K562 (cell line): ENCODE measurements around the gene RAD51AP2. TPM values are rescaled to one million over a fixed set of nuclear protein-coding genes. Genes with fewer than 3 reads are reported as not detected.

Experiments used
- ATAC-seq: fragments of 200-7000 bp; cut with Tn5 transposase; 3 replicates; pipeline ENCODE4 v1.9.1; 2020; ENCODE audit warnings: moderate library complexity
- BruUV-seq: library from RNA; stranded (reverse); fragments of 400-500 nt; replicated peaks from 2 replicates; lab custom pipeline; 2021; lab: Mats Ljungman, UMichigan
- CTCF ChIA-PET: fragments of 300-600 bp; formaldehyde crosslinking; extraction: SDS; loops from one replicate; lab custom pipeline; 2021; ENCODE audit warnings: low intra/inter-chr PET ratio; lab: Yijun Ruan, JAX
- POLR2A ChIA-PET: fragments of 300-600, 350-650 bp; sonication (Branson Sonifier 250); formaldehyde crosslinking; extraction: SDS; loops from one replicate; lab custom pipeline; 2021; ENCODE audit warnings: antibody characterized with exemption, inconsistent platforms; lab: Yijun Ruan, JAX
- DNase-seq, 4 experiments: peaks; one replicate each; pipeline versions ENCODE4 v3.0.0 to v3.0.0-alpha.2; 2011 to 2018; ENCODE audit warnings: low spot score in 3 of 4, mixed read lengths in 3 of 4; ENCODE audit errors: extremely low read depth in 1 of 4
- FAIRE-seq: peaks from 2 replicates; lab custom pipeline; 2011; peaks lifted over from hg19 to GRCh38; lab: Jason Lieb, UNC
- H2AFZ ChIP-seq: 2 replicates; pipeline ENCODE4 v1.6.0; 2011; ENCODE audit warnings: low read depth, low read length, control low read depth, inconsistent platforms
- H3K27ac ChIP-seq: fragments of 200-600 bp; 3 replicates; pipeline ENCODE4 v1.8.0; 2011; ENCODE audit warnings: low read depth, mild to moderate bottlenecking, control low read depth, inconsistent platforms, low read length, moderate library complexity, mixed read lengths; ENCODE audit errors: extremely low read depth
- H3K27me3 ChIP-seq, 2 experiments: fragments of 300-600 bp in 1 of 2; 2 replicates in 1 of 2; 3 replicates in 1 of 2; pipeline versions ENCODE4 v1.6.0 to v1.8.0; 2011; ENCODE audit warnings: inconsistent platforms in 2 of 2, low read length in 2 of 2, mild to moderate bottlenecking in 1 of 2, mixed read lengths in 1 of 2, moderate library complexity in 1 of 2; ENCODE audit not compliant: control insufficient read depth in 2 of 2, insufficient read depth in 2 of 2
- H3K36me3 ChIP-seq: fragments of 300-600 bp; 3 replicates; pipeline ENCODE4 v1.8.0; 2011; ENCODE audit warnings: mild to moderate bottlenecking, low read length, inconsistent platforms; ENCODE audit not compliant: control insufficient read depth, insufficient read depth
- H3K4me1 ChIP-seq, 2 experiments: fragments of 200-600 bp in 1 of 2; replicated peaks in 1 of 2; 2 replicates in 1 of 2; 3 replicates in 1 of 2; pipeline versions ENCODE4 v1.5.1 to v1.8.0; 2011; ENCODE audit warnings: inconsistent platforms in 2 of 2, low read length in 2 of 2, mild to moderate bottlenecking in 1 of 2, mixed read lengths in 1 of 2, moderate library complexity in 1 of 2; ENCODE audit not compliant: control insufficient read depth in 2 of 2, insufficient read depth in 2 of 2
- H3K4me2 ChIP-seq: 2 replicates; pipeline ENCODE4 v1.6.1; 2011; ENCODE audit warnings: low read length, control low read depth, inconsistent platforms, mixed read lengths; ENCODE audit not compliant: insufficient read depth
- H3K4me3 ChIP-seq: fragments of 200-600 bp; sonication (generic), shearing (Covaris generic); 2 replicates; pipeline ENCODE4 v1.5.1; 2016; ENCODE audit warnings: control low read depth, inconsistent platforms
- H3K79me2 ChIP-seq: fragments of 200-600 bp; 3 replicates; pipeline ENCODE4 v1.8.0; 2011; ENCODE audit warnings: low read length, inconsistent platforms; ENCODE audit not compliant: control insufficient read depth, insufficient read depth
- H3K9ac ChIP-seq, 2 experiments: 2 replicates each; pipeline versions ENCODE4 v1.6.0 to v1.6.1; 2011; ENCODE audit warnings: low read depth in 2 of 2, low read length in 2 of 2, control low read depth in 1 of 2, inconsistent platforms in 1 of 2, mild to moderate bottlenecking in 1 of 2, mixed read lengths in 1 of 2; ENCODE audit not compliant: insufficient read depth in 1 of 2
- H3K9me1 ChIP-seq: one replicate; pipeline ENCODE4 v1.6.0; 2011; ENCODE audit warnings: inconsistent platforms, mild to moderate bottlenecking, low read length, moderate library complexity; ENCODE audit not compliant: control insufficient read depth, insufficient read depth
- H3K9me3 ChIP-seq: replicated peaks from 2 replicates; pipeline ENCODE4 v1.5.1; 2011; ENCODE audit warnings: low read depth, low read length, inconsistent platforms; ENCODE audit not compliant: control insufficient read depth, insufficient read depth
- H4K20me1 ChIP-seq: replicated peaks from 2 replicates; pipeline ENCODE4 v1.6.1; 2011; ENCODE audit warnings: low read length, inconsistent platforms, mixed read lengths; ENCODE audit not compliant: control insufficient read depth, insufficient read depth
- FUS ChIP-seq: fragments of 200-400 bp; formaldehyde crosslinking; optimal IDR thresholded peaks from 2 replicates; pipeline ENCODE3; 2017; ENCODE audit warnings: low read depth, low read length
- SP1 ChIP-seq: sonication (generic); formaldehyde crosslinking; IDR thresholded peaks from 2 replicates; pipeline ENCODE4 v1.8.1; 2022; ENCODE audit warnings: mild to moderate bottlenecking, missing genetic modification reagents
- TEAD2 ChIP-seq: fragments of 450-650 bp; IDR thresholded peaks from 2 replicates; pipeline ENCODE4 v1.6.1; 2016; ENCODE audit warnings: missing genetic modification characterization, control low read depth, missing compliant biosample characterization
- ZNF274 ChIP-seq: IDR thresholded peaks from 2 replicates; pipeline ENCODE4 v1.6.1; 2011; ENCODE audit warnings: low read depth, mild to moderate bottlenecking, low read length, moderate library complexity, borderline replicate concordance
- WGBS: fragments of 100-300 bp; shearing (Covaris generic); methylation state at CpG from one replicate; pipeline ENCODE4 v1.1.6; 2016; ENCODE audit warnings: low coverage, mixed read lengths; ENCODE audit not compliant: insufficient coverage; ENCODE audit errors: missing lambda C conversion rate; 5-methylcytosine and 5-hydroxymethylcytosine counted together
- in situ Hi-C: fragments of 300-500 bp; cut with MboI; formaldehyde crosslinking; loops from 4 replicates; pipeline ENCODE4 v1.15.0; 2018; ENCODE audit warnings: inconsistent platforms, mixed read lengths
- intact Hi-C: fragments of 100-400 bp; cut with micrococcal nuclease; formaldehyde crosslinking; loops from 2 replicates; pipeline ENCODE4 v1.14.2; 2022
- polyA plus RNA-seq, 8 experiments: library from polyadenylated mRNA; depleted of rRNA in 4 of 8; stranded (reverse) in 5 of 8; unstranded in 3 of 8; fragments of >200 nt; fragmentation: Nextera tagmentation in 2 of 8; fragmentation: Illumina TruSeq in 1 of 8; extraction: Ambion mirVana in 2 of 8; extraction: Trizol in 1 of 8; gene quantifications; 2 replicates each; pipeline versions ENCODE4 v1.2.1 to v1.2.3, GENCODE V29; 2011 to 2014; ENCODE audit warnings: inconsistent platforms in 1 of 8, missing spikeins in 1 of 8
- total RNA-seq, 7 experiments: library from RNA; depleted of rRNA in 6 of 7; stranded (reverse); fragments of >200 nt in 6 of 7; fragmentation: Illumina TruSeq in 2 of 7; extraction: Trizol in 2 of 7; gene quantifications; 2 replicates each; pipeline versions ENCODE4 v1.2.1 to v1.2.3, GENCODE V29; 2011 to 2021; ENCODE audit warnings: low replicate concordance in 1 of 7
- TF ChIP-seq, protein P1 (sequence below): fragments of 450-650 bp; IDR thresholded peaks from 2 replicates; pipeline ENCODE4 v1.6.1; 2016; ENCODE audit warnings: mild to moderate bottlenecking
- TF ChIP-seq, protein P2 (sequence below): fragments of 200-600 bp; sonication (generic); IDR thresholded peaks from one replicate; pipeline ENCODE4 v1.6.1; 2012; ENCODE audit warnings: mild to moderate bottlenecking, low read depth, low read length, inconsistent platforms

The RAD51AP2 gene
- total and polyA plus RNA-seq, 9 of the 15 experiments (the other 6 are each of a cell fraction or from before 2014, with no cell fraction given): 0.01 to 0.04 (median 0.04) TPM; not detected in 6

DNA sequence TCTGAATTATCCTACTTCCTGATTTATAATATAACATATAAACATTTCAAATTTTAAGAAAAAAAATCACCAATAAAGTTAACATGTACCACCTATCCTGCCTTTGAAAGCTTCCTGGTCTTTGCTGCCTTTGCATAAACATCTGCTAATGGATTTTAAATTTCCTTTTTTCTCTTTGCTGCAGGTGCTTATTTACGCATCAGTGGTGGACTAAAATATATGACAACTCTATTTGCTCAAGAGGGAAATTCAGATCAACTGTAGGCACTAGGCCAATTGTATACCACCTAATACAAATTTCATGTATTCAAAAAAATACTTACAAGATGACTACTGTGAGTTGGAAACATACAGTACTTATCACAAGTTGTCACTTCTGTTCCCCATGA is 57.2 kb downstream of the RAD51AP2 start:
- ChIA-PET CTCF (no interaction called here), POLR2A (no interaction called here)
- Histone ChIP-seq H3K4me3 (no peak overlapping the region), H3K27ac (no peak overlapping the region), H2AFZ (no peak overlapping the region), H3K9ac (no peak overlapping the region), H3K4me2 (no peak overlapping the region), H4K20me1 (no peaks in the 10 kb centered on the region), H3K9me1 (no peaks in the 10 kb centered on the region), H3K36me3 (no peaks in the 10 kb centered on the region), H3K79me2 (no peaks in the 10 kb centered on the region), H3K27me3 (no peaks in the 10 kb centered on the region), H3K9me3 (no peaks in the 10 kb centered on the region), H3K4me1 (no peaks in the 10 kb centered on the region)
- intact Hi-C loops (loop anchor here (10.0 kb wide), 1 partner anchor 686 kb away; no protein-coding TSS in a partner anchor), in situ Hi-C loops (loop anchor here (25.0 kb wide), 1 partner anchor 926 kb away; no protein-coding TSS in a partner anchor)
- BruUV-seq: no TSS peak
- no peak for DNase-seq
- ATAC-seq: no peak
- 0% methylated on average over 1 of the region's 1 CpG for WGBS
- FAIRE-seq: no peak
- TF ChIP-seq, protein P1, sequence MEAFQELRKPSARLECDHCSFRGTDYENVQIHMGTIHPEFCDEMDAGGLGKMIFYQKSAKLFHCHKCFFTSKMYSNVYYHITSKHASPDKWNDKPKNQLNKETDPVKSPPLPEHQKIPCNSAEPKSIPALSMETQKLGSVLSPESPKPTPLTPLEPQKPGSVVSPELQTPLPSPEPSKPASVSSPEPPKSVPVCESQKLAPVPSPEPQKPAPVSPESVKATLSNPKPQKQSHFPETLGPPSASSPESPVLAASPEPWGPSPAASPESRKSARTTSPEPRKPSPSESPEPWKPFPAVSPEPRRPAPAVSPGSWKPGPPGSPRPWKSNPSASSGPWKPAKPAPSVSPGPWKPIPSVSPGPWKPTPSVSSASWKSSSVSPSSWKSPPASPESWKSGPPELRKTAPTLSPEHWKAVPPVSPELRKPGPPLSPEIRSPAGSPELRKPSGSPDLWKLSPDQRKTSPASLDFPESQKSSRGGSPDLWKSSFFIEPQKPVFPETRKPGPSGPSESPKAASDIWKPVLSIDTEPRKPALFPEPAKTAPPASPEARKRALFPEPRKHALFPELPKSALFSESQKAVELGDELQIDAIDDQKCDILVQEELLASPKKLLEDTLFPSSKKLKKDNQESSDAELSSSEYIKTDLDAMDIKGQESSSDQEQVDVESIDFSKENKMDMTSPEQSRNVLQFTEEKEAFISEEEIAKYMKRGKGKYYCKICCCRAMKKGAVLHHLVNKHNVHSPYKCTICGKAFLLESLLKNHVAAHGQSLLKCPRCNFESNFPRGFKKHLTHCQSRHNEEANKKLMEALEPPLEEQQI: no peak
- TF ChIP-seq FUS (no peak), ZNF274 (no peak), SP1 (no peak), TEAD2 (tag) (no peak)
- TF ChIP-seq, protein P2, sequence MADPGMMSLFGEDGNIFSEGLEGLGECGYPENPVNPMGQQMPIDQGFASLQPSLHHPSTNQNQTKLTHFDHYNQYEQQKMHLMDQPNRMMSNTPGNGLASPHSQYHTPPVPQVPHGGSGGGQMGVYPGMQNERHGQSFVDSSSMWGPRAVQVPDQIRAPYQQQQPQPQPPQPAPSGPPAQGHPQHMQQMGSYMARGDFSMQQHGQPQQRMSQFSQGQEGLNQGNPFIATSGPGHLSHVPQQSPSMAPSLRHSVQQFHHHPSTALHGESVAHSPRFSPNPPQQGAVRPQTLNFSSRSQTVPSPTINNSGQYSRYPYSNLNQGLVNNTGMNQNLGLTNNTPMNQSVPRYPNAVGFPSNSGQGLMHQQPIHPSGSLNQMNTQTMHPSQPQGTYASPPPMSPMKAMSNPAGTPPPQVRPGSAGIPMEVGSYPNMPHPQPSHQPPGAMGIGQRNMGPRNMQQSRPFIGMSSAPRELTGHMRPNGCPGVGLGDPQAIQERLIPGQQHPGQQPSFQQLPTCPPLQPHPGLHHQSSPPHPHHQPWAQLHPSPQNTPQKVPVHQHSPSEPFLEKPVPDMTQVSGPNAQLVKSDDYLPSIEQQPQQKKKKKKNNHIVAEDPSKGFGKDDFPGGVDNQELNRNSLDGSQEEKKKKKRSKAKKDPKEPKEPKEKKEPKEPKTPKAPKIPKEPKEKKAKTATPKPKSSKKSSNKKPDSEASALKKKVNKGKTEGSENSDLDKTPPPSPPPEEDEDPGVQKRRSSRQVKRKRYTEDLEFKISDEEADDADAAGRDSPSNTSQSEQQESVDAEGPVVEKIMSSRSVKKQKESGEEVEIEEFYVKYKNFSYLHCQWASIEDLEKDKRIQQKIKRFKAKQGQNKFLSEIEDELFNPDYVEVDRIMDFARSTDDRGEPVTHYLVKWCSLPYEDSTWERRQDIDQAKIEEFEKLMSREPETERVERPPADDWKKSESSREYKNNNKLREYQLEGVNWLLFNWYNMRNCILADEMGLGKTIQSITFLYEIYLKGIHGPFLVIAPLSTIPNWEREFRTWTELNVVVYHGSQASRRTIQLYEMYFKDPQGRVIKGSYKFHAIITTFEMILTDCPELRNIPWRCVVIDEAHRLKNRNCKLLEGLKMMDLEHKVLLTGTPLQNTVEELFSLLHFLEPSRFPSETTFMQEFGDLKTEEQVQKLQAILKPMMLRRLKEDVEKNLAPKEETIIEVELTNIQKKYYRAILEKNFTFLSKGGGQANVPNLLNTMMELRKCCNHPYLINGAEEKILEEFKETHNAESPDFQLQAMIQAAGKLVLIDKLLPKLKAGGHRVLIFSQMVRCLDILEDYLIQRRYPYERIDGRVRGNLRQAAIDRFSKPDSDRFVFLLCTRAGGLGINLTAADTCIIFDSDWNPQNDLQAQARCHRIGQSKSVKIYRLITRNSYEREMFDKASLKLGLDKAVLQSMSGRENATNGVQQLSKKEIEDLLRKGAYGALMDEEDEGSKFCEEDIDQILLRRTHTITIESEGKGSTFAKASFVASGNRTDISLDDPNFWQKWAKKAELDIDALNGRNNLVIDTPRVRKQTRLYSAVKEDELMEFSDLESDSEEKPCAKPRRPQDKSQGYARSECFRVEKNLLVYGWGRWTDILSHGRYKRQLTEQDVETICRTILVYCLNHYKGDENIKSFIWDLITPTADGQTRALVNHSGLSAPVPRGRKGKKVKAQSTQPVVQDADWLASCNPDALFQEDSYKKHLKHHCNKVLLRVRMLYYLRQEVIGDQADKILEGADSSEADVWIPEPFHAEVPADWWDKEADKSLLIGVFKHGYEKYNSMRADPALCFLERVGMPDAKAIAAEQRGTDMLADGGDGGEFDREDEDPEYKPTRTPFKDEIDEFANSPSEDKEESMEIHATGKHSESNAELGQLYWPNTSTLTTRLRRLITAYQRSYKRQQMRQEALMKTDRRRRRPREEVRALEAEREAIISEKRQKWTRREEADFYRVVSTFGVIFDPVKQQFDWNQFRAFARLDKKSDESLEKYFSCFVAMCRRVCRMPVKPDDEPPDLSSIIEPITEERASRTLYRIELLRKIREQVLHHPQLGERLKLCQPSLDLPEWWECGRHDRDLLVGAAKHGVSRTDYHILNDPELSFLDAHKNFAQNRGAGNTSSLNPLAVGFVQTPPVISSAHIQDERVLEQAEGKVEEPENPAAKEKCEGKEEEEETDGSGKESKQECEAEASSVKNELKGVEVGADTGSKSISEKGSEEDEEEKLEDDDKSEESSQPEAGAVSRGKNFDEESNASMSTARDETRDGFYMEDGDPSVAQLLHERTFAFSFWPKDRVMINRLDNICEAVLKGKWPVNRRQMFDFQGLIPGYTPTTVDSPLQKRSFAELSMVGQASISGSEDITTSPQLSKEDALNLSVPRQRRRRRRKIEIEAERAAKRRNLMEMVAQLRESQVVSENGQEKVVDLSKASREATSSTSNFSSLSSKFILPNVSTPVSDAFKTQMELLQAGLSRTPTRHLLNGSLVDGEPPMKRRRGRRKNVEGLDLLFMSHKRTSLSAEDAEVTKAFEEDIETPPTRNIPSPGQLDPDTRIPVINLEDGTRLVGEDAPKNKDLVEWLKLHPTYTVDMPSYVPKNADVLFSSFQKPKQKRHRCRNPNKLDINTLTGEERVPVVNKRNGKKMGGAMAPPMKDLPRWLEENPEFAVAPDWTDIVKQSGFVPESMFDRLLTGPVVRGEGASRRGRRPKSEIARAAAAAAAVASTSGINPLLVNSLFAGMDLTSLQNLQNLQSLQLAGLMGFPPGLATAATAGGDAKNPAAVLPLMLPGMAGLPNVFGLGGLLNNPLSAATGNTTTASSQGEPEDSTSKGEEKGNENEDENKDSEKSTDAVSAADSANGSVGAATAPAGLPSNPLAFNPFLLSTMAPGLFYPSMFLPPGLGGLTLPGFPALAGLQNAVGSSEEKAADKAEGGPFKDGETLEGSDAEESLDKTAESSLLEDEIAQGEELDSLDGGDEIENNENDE: no peak
